ENCODE measurements around the gene EYA3. TPM values are rescaled to one million over a fixed set of nuclear protein-coding genes. Genes with fewer than 3 reads are reported as not detected.

The EYA3 gene
- total and polyA plus RNA-seq, 2 of the 8 experiments (the other 6 are each of a cell fraction or from before 2014, with no cell fraction given), result 15.0 to 33.9 TPM

DNA sequence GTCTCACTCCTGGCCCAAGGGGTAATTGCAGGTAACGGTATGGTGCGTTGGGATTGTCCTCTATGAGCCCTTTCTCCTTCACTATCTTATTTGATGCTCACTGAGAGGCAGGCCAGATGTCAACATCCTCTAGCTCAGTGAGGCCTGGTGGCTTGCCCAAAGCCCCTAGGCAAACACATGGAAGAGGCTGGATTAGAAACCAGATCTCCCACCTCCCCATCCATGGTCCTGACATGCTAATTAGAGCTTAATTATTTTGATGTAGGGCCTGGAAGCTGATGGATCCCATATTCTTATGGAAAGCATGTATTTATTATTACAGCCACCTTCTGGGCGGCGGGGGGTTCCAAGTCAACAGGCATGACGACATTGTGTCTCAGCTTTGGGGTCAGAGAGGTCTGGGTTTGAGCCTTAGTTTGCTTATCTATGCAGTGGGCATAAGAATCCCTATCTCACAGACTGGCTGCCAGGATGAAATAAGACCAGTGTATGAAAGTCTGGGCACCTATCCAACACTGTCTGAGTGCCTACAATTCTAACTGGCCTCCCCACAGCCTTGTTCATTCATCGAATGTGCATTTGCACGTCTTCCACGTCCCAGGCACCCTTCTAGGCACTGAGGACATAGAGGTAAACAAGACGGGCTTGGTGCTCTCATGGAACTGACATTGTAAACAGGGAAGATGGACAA lies 147.4 kb downstream of the EYA3 start (continued):
- TF ChIP-seq TAF1 (IDR thresholded peaks at IDR 0.05; ENCODE audit: low read depth, low read length), result no peak
- no peak for TF ChIP-seq POLR2A (IDR thresholded peaks at IDR 0.05; ENCODE audit: control extremely low read depth in 1 of 2, low read depth in 2 of 2, low read length in 2 of 2)
- TF ChIP-seq JUN (IDR thresholded peaks at IDR 0.05; ENCODE audit: low read depth, low read length), result no peak
- no peak for TF ChIP-seq KDM5A (IDR thresholded peaks at IDR 0.05; ENCODE audit: low read length)
- TF ChIP-seq, protein P1, sequence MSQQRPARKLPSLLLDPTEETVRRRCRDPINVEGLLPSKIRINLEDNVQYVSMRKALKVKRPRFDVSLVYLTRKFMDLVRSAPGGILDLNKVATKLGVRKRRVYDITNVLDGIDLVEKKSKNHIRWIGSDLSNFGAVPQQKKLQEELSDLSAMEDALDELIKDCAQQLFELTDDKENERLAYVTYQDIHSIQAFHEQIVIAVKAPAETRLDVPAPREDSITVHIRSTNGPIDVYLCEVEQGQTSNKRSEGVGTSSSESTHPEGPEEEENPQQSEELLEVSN (IDR thresholded peaks at IDR 0.05), result no peak
- no peak for TF ChIP-seq POLR2AphosphoS5 (IDR thresholded peaks at IDR 0.05; ENCODE audit: low read depth, low read length)

All from H1 (cell line).